ENCODE data around the gene AGTPBP1.
"Not testable (repeated sequence)": the region's sequence is repeated elsewhere in the genome, so short reads cannot be mapped to it uniquely, and the experiment has no call there.

The AGTPBP1 gene

DNA sequence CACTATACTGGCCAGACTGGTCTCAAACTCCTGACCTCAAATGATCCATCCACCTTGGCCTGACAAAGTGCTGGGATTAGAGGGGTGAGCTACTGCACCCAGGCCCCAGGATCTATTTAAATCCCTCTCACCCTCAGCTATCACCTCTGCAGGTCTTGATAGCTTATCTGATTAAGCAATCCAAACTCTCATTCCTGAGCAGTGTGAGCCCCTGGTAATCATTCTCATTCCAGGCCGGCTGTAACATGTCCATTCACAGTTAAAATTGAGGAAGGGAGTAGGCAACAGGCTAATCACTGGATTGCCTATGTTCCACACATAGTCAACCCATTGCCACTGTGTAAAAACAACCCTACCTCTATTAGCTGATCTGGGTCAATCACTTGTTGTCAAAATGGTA, 111.1 kb downstream of the AGTPBP1 start:
- DNase-seq (ENCODE audit: low read depth, low spot score), result no peak

DNA sequence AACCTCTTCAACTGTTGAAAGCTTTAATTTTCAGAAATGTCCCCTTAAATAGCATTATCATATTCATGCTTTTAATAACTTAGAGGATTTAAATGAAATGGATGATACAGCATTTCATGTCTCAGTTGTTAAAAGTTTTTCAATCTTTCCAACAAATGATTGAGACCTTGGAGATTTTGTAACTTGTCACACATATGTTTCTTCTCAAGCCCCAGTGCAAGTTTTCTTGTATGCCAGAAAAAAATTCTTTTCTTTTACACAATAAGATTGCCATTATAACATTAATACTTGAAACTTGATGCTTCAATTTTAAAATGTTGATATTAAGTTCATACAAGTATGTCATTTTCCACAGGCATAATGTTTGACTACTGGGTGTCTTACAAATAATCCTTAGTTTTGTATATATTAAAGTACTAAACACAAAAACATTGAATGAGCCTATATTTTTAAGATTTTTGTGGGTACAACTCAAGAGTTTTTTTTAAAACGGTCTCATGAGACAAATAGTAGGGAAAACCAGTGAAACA, 124.5 kb downstream of the AGTPBP1 start:
- no peak for DNase-seq (ENCODE audit: low read depth, low spot score)

DNA sequence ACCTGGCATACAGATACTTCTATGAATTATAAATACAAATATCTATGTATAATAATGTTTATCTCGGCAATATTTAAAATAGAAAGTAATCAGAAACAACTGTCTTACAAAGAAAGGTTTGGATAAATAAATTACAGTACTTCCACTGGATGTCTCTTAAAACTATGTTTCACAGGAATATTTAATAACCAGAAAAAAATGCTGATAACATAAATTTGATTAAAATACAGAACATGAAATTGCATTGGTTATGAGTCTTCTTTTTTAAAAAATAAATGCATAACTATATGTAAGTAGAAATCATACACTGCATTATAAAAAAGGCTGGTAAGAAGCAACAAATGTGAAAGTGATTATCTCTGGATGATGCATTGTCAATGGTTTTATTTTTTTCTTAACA, 126.0 kb downstream of the AGTPBP1 start:
- no peak for DNase-seq (ENCODE audit: low read depth, low spot score)

DNA sequence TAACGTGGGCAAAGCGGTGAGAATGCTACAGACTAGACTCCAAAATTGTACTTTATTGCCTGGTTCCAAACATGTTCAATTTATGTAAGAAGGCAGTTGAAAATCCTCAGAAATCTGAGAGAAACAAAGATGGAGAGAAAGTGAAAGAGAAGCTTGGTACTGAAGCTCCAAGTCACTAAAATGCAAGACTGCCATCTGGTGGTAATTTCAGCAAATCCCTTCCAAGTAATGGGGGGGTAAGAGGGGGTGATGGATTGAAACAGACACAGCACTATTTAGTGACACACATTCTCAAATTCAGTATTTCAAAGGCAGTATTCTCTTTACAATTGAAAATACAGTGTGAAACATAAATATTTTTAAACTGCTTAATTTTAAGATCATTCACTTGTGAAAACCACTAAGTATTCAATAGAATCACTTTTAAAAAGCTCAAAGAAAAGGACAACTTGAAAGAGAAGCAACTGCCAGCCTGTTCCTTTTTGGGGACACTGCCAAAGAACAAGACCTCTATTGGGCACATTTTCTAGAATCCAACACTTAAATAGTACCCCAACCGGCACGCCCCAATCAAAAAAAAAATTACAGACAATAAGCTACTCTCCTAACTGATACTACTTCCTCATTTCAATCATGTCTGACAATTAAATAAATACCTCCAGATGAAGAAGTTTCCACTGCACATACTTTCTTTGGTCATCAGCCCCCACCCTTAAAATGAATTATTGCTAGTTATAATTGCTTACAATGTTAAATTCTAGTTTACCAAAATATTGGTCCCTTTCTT, 131.5 kb downstream of the AGTPBP1 start:
- peak; percentile 35 for DNase-seq (ENCODE audit: low read depth, low spot score)

DNA sequence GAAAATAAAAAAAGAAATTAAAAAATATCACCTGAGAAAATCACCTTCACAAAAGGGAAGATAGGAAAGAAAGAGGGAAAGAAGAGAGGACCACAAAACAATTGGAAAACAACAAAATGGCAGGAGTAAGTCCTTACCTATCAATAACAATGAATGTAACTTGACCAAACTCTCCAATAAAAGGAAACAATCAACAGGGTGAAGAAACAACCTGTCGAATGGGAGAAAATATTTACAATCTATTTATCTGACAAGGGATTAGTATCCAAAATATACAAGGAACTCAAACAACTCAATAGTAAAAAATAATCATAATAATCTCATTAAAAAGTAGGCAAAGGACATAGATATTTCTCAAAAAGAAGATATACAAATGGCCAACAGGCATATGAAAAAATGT, 135.8 kb downstream of the AGTPBP1 start:
- DNase-seq (ENCODE audit: low read depth, low spot score), result no peak

DNA sequence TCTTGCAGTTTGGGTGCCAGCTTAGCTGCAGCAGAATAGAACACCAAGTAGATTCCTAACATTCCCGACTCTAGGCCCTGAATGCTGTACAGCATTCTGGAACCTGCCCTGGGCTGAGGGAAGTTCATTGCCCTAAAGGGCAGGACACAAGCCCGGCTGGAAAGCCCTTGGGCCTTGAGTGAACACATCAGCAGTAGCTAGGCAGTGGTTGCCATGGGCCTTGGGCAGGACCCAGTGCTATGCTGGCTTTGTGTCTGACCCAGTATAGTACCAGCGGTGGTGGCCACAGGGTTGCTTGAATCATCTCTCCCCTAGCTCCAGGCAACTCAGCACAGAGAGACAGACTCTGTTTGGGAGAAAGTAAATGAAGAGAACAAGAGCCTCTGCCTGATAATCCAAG, 137.8 kb downstream of the AGTPBP1 start:
- DNase-seq (ENCODE audit: low read depth, low spot score), result no peak

DNA sequence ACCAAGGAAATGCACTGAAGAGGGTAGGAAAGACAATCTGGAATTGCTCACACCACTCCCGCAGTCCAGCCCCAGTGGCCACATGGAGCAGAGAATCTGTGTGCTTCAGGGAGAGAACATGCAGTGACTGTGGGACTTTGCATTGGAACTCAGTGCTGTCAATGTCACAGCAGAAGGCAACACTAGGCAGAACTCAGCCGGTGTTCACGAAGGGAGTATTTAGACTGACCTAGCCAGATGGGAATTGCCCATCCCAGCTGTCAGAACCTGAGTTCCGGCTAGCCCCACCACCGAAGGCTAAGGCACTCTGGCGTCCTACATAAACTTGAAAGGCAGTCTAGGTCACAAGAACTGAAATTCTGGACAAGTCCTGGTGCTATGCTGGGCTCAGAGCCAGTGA, 139.0 kb downstream of the AGTPBP1 start:
- DNase-seq (ENCODE audit: low read depth, low spot score), result no peak

DNA sequence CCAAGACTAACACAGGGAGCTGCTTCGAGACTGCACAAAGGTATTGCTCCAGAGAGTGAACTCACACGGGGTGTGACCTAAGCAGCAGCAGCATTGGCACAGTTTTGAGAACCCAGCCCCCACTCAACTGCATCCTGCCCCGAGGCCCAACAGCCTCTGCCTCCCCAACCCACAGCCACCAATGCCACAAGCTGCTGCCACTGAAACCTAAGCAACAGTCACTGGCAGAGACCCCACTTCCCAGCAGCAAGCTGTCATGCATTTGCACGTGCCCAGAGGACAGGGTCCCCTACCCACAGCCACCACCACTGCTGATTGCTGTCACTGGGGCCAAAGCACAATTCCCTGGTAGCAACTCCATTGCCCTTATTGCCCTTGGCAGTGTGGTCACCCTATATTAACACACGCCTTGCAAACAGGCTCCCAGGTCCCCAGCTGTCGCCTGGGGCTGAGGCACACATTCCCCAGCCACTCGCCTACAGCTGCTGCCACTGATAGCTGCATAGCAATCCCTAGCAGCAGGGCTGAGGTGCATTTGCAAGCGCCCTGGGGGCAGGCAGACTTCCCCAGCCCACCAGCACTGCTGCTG, 141.0 kb downstream of the AGTPBP1 start:
- peak; percentile 17 for DNase-seq (ENCODE audit: low read depth, low spot score)

DNA sequence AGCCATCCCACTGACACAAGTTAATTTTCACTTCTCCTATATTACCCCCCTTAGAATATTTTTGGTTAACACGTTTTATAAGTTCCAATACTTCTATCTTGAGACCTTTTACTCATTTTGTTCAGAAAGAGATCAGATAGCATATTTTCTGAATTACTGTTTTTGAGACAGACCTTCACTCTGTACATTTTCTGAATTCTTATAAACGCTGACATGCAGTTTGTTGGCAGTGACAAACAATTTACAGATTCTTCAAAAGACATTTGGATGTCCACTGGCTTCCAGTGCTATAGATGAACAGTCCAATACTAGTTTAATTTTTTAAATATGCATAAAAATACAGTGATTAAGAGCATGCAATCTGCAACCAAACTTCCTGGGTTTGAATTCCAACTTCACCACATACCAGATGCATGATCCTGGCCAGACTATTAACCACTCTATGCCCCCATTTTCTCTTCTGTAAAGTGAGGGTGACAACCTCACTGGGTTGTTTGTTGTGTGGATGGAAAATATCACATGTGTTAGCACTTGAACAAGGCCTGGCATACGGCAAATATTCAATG, 142.1 kb downstream of the AGTPBP1 start:
- no peak for DNase-seq (ENCODE audit: low read depth, low spot score)

DNA sequence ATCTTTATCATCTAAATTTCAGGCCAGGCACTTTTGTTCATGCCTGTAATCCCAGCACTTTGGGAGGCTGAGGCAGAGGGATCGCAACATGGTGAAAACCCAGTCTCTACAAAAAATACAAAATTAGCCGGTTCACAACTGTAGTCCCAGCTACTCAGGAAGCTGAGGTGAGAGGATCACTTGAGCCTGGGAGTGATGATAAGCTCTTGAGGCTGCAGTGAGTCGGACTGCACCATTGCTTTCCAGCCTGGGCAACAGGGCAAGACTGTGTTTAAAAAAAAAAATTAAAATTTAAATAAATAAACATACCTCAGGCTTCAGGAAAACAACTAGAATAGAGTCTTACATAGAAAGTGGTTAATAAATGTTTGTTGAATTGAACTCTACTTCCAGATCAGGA, 147.4 kb downstream of the AGTPBP1 start:
- DNase-seq (ENCODE audit: low read depth, low spot score), result no peak

DNA sequence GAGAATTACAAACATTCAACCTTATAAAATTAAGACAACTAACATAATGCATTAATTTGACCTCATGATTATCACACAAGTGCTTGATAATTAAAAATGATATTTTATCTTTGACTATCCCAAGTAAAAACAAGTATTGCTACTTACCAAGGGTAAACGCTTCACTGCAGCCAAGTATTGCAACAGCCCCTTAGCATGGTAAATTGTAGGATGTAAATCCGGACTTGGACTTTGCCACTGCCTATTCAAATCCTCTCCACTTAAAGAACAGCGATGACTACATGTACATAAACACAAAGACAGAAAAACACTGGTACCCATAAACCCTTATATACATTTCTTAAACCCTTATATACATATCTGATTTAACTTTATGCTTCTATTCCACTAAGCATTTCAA, 155.1 kb downstream of the AGTPBP1 start:
- DNase-seq (ENCODE audit: low read depth, low spot score), result no peak

DNA sequence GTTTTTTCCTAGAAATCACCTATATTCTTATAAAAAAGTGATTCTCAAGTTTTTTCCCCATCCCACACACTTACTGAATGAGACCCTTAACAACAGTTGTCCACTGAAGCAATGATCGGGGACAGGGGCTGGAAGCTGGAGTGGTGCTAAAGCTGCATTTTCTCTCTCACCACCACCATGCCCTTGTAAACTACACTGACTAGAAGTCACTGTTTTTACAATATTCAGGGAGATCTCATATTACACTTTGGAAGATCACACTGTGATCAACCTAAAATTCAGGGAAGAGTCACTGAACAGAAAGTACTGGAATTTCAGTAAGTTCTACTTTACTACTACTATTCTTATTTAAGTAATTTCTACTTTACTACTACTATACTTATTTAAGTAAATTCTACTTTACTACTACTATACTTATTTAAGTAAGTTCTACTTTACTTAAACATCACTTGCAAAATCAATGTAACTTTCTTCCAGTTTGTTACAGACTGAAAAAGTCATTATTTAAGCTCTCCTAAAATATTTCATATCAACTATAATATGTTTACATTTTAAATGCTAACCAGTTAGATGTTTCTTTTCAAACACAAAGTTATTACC, 164.3 kb downstream of the AGTPBP1 start:
- DNase-seq (ENCODE audit: low read depth, low spot score), result no peak

DNA sequence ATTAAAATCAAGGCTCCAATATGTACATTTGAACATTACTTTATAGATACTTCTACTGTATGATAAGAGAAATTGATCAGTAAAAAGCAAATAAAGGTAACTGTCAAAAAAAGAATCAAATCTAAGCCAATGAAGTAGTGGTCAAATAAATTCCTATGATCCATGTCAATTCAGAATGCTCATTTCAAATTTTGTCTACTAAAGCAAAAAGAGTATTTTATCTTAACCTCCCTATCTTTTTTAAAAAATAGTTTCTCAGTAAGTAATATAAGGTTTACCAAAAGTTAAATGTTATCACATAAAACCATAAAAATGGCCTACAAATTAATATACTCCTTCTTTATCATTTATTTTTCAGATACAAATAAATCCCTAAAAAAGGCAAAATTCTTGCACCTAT, 165.9 kb downstream of the AGTPBP1 start:
- DNase-seq (ENCODE audit: low read depth, low spot score), result no peak

DNA sequence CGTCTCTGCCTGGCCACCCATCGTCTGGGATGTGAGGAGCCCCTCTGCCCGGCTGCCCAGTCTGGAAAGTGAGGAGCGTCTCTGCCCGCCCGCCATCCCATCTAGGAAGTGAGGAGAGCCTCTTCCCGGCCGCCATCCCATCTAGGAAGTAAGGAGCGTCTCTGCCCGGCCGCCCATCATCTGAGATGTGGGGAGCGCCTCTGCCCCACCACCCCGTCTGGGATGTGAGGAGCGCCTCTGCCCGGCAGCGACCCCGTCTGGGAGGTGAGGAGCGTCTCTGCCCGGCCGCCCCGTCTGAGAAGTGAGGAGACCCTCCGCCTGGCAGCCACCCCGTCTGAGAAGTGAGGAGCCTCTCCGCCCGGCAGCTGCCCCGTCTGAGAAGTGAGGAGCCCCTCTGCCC, 168.2 kb downstream of the AGTPBP1 start:
- DNase-seq (ENCODE audit: low read depth, low spot score), result not testable (repeated sequence)

DNA sequence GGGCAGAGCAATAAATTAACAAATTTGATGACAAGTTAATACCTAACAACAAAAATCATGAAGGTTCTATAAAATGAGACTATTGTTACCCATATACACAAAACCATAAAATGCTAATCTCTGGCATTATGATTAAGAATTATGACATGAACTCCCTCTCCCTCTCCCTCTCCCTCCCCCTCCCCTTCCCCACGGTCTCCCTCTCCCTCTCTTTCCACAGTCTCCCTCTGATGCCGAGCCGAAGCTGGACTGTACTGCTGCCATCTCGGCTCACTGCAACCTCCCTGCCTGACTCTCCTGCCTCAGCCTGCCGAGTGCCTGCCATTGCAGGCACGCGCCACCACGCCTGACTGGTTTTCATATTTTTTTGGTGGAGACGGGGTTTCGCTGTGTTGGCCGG, 168.8 kb downstream of the AGTPBP1 start:
- not testable (repeated sequence) for DNase-seq (ENCODE audit: low read depth, low spot score)

DNA sequence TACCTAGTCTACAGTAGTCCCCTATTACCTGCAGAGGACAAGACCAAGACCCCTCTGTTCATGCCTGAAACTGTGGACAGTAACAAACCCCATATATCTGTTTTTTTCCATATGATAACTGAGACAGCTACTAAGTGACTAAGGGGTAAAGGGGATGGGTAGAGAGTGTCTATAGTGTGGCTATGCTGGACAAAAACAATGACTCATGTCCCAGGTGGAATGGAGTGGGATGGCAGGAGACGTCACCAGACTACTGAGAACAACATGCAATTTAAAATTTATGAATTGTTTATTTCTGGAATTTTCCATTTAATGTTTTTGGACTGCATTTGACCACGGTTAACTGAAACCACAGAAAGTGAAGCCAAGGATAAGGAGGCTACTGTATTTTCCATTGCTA, 171.8 kb downstream of the AGTPBP1 start:
- DNase-seq (ENCODE audit: low read depth, low spot score), result no peak

DNA sequence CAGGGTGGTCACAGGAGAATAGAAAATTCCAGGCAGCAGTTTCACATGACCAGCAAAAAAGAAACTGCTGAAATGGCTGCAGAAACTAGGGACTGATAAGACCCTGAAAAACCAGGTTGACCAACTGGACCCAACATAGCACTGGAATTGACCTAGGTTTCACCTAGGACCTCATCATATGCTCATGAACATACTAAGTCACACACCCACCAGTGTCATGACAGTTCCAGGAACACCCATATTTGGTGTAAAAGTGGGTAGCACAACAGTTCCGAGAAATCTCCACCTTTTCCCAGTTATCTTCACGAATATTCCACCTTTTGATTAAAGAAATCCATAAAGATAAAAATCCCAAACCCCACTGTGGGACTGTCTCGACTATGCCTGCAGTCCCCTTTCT, 182.2 kb downstream of the AGTPBP1 start:
- DNase-seq (ENCODE audit: low read depth, low spot score), result no peak

DNA sequence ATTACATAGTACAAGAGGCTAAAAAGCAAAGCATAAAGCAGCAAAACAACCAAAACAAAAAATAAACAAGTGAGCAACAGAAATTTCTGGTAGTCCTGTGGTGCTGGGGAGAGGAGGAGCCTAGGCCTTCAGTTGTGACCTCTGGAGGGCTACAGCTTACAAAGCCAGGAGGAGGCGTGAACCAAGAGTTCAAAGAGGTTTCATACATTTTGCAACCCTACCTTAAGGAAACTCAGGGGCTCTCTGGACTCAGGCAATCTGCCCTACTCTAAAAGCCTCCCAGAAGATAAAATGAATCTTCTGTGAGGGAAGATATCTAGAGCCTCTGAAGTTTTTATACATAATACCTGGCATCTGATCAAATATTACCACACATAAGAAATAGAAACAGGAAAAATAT, 187.4 kb downstream of the AGTPBP1 start:
- no peak for DNase-seq (ENCODE audit: low read depth, low spot score)

DNA sequence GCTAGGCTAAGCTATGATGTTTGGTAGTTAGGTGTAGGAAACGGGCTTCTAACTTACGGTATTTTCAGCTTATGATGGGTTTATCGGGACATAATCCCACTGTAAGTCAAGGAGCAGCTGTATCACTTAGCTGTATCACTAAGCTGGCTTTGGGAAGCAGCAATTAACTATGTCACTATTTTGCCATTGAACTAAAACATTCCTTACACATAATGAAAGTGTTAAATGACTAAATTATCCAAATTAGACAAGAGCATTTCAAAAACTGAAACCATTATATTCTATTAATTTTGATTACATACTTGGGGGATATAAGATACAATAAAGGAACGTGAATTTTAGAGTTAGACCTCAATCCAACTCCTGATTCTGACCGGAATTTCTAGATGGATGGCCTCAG, 188.3 kb downstream of the AGTPBP1 start:
- no peak for DNase-seq (ENCODE audit: low read depth, low spot score)

DNA sequence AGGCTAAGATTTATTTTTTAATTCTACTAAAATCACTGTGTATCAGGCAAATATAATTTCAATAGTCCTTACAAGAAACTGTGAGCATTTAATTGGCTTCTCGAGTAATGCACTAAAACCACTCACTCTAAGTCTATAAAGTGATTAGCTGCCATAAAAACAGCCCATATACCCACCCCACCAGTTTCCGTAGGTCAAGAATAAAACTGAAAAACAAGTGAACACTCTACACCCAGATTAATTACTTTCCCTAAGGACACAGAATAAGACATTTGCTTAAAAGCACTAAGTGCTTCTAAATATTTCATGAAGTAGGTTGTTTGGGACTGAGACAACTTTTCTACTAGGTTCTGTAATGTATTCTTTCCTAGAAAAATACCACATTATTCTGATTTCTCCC, 194.2 kb downstream of the AGTPBP1 start:
- no peak for DNase-seq (ENCODE audit: low read depth, low spot score)

DNA sequence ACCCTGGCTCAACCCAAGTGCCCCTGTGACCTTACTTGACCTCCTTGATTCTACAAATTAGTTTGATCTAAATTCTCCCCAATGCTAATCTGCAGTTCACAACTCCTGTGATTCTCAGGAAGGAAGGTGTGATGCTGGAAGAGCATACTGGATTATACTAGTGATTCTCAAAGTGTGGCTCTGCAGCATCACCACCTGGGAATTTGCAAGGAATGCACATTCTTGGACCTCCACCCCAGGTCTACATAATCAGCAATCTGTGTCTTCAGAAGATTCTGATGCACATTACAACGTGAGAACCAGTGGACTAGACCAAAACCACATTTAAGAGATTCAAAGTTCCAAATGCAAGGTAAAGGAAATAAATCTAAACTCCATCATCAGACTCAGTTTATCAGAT, 198.6 kb downstream of the AGTPBP1 start:
- DNase-seq (ENCODE audit: low read depth, low spot score), result no peak

DNA sequence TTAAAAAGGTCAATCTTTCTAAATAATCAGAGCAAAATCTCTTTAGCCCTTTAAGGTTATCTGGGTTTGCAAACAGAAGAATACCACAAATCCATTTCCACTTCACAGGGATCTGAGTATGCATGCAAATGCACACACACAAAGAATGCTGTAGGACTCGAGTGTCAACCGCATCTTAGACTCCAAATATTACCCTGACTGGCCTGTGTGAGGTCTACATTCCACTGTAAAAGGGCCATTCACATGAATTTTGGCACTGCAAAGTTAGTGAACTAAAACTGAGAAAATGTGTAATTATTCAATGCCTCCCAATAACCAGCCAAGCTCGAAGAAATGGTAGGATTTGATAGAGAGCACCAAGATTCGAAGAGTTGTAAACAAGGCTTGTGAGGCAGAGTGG, 199.9 kb downstream of the AGTPBP1 start:
- DNase-seq (ENCODE audit: low read depth, low spot score), result no peak

DNA sequence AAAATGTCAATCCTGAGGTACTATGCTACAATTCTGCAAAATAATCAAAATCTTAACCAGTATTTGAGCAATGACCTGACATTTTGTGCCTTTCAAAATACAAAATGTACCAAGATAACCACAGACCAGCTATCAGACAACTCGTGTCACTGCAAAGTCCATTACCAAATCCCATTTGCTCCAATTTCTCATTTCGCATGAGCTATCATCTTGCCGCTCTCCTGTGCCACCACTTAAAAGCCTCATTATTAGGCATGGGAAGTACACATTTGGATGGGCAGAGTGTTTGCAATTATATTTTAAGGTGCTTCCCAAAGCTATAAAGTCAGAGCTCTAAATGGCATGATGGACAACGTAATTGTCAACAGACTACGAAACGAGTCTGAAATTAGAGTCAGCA, 205.2 kb downstream of the AGTPBP1 start:
- no peak for DNase-seq (ENCODE audit: low read depth, low spot score)

All from iPS DF 19.7 (cell line).